ENCODE data around the gene CENPF. TPM values are rescaled to one million over a fixed set of nuclear protein-coding genes. Genes with fewer than 3 reads are reported as not detected.
"Not testable (repeated sequence)": the region's sequence is repeated elsewhere in the genome, so short reads cannot be mapped to it uniquely, and the experiment has no call there.

The CENPF gene
- total and polyA plus RNA-seq, 2 experiments from 2014 or later = 123 to 376 TPM

GRCh38 chr1:214609692-214610091 lies 6.7 kb downstream of the CENPF start (continued):
- TF ChIP-seq EZH2 (IDR thresholded peaks at IDR 0.05; ENCODE audit: low read depth, unreplicated experiment) (no peak), ZNF114 (CRISPR knock-in tag; IDR thresholded peaks at IDR 0.05) (no peak), NANOG (IDR thresholded peaks at IDR 0.05; ENCODE audit: borderline replicate concordance) (no peak), EZH2phosphoT487 (IDR thresholded peaks at IDR 0.05; ENCODE audit: unreplicated experiment) (no peak), ETS1 (IDR thresholded peaks at IDR 0.05) (no peak), JUNB (IDR thresholded peaks at IDR 0.05; ENCODE audit: unreplicated experiment) (no peak)
- TF ChIP-seq, protein P1, sequence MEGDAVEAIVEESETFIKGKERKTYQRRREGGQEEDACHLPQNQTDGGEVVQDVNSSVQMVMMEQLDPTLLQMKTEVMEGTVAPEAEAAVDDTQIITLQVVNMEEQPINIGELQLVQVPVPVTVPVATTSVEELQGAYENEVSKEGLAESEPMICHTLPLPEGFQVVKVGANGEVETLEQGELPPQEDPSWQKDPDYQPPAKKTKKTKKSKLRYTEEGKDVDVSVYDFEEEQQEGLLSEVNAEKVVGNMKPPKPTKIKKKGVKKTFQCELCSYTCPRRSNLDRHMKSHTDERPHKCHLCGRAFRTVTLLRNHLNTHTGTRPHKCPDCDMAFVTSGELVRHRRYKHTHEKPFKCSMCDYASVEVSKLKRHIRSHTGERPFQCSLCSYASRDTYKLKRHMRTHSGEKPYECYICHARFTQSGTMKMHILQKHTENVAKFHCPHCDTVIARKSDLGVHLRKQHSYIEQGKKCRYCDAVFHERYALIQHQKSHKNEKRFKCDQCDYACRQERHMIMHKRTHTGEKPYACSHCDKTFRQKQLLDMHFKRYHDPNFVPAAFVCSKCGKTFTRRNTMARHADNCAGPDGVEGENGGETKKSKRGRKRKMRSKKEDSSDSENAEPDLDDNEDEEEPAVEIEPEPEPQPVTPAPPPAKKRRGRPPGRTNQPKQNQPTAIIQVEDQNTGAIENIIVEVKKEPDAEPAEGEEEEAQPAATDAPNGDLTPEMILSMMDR (conservative IDR thresholded peaks at IDR 0.05; ENCODE audit: low read depth in 2 of 2) = no peak
- TF ChIP-seq, protein P2, sequence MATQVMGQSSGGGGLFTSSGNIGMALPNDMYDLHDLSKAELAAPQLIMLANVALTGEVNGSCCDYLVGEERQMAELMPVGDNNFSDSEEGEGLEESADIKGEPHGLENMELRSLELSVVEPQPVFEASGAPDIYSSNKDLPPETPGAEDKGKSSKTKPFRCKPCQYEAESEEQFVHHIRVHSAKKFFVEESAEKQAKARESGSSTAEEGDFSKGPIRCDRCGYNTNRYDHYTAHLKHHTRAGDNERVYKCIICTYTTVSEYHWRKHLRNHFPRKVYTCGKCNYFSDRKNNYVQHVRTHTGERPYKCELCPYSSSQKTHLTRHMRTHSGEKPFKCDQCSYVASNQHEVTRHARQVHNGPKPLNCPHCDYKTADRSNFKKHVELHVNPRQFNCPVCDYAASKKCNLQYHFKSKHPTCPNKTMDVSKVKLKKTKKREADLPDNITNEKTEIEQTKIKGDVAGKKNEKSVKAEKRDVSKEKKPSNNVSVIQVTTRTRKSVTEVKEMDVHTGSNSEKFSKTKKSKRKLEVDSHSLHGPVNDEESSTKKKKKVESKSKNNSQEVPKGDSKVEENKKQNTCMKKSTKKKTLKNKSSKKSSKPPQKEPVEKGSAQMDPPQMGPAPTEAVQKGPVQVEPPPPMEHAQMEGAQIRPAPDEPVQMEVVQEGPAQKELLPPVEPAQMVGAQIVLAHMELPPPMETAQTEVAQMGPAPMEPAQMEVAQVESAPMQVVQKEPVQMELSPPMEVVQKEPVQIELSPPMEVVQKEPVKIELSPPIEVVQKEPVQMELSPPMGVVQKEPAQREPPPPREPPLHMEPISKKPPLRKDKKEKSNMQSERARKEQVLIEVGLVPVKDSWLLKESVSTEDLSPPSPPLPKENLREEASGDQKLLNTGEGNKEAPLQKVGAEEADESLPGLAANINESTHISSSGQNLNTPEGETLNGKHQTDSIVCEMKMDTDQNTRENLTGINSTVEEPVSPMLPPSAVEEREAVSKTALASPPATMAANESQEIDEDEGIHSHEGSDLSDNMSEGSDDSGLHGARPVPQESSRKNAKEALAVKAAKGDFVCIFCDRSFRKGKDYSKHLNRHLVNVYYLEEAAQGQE (IDR thresholded peaks at IDR 0.05; ENCODE audit: unreplicated experiment) = no peak

- peaks cover 56% of the 10 kb centered on the region for H3K36me3 Mint-ChIP-seq (ENCODE audit: low read depth)
Observed at GRCh38 chr1:214610136-214610535, 7.1 kb downstream of the CENPF start.

More at GRCh38 chr1:214610136-214610535, 7.1 kb downstream of the CENPF start:
- Histone ChIP-seq H3K36me3 (ENCODE audit: insufficient read depth) (peaks cover 21% of the 10 kb centered on the region), H3K79me2 (replicated peaks; ENCODE audit: insufficient read depth) (peaks cover 81% of the 10 kb centered on the region), H4K20me1 (replicated peaks; ENCODE audit: insufficient read depth) (peaks cover 43% of the 10 kb centered on the region)
- not testable (repeated sequence) for H3K4me3 ChIP-seq; H3K9me2 ChIP-seq (ENCODE audit: insufficient read depth); H3K27me3 Mint-ChIP-seq (ENCODE audit: insufficient read depth, low read depth, poor library complexity); H3K4me3 Mint-ChIP-seq; DNase-seq (ENCODE audit: low spot score); H3K4me1 ChIP-seq (ENCODE audit: insufficient read depth); H3K27me3 ChIP-seq (ENCODE audit: insufficient read depth); H3K27ac Mint-ChIP-seq; H3K4me2 ChIP-seq; ATAC-seq; H2AFZ ChIP-seq; H3K27ac ChIP-seq (ENCODE audit: low read depth); H3F3A ChIP-seq (replicated peaks; ENCODE audit: low read depth)
- Mint-ChIP-seq H3K4me1 (peaks cover 12% of the 10 kb centered on the region), H3K9me3 (peaks cover 11% of the 10 kb centered on the region)

Data from GM23338 (cell line).